Panc1 (cell line): ENCODE measurements around the gene DAPK1. TPM values are rescaled to one million over a fixed set of nuclear protein-coding genes. Genes with fewer than 3 reads are reported as not detected.

ENCODE experiments used
- ATAC-seq: fragments of 200-7000 bp; cut with Tn5 transposase; 2 replicates; pipeline ENCODE4 v1.9.1; 2020; ENCODE audit warnings: mild to moderate bottlenecking, moderate library complexity
- BruUV-seq: library from RNA; stranded (reverse); fragments of 400-500 nt; replicated peaks from 2 replicates; lab custom pipeline; 2021; lab: Mats Ljungman, UMichigan
- CTCF ChIA-PET: fragments of 300-600 bp; sonication (Branson Sonifier 250); formaldehyde crosslinking; loops from one replicate; lab custom pipeline; 2022; ENCODE audit warnings: antibody characterized with exemption; lab: Charles Lee
- POLR2A ChIA-PET: fragments of 300-600 bp; sonication (Branson Sonifier 250); formaldehyde crosslinking; loops from one replicate; lab custom pipeline; 2022; ENCODE audit warnings: antibody characterized with exemption; lab: Charles Lee
- DNase-seq: peaks from one replicate; pipeline ENCODE4 v3.0.0-alpha.2; 2010; ENCODE audit warnings: low read depth, low spot score
- H3K27ac ChIP-seq: 2 replicates; pipeline ENCODE4 v1.5.1; 2011; ENCODE audit warnings: mild to moderate bottlenecking, low read length, inconsistent platforms
- H3K27me3 ChIP-seq: fragments of 200-500 bp; sonication (Bioruptor generic); 2 replicates; pipeline ENCODE4 v1.6.0; 2014; ENCODE audit warnings: low read length, inconsistent platforms; ENCODE audit not compliant: control insufficient read depth, insufficient read depth
- H3K36me3 ChIP-seq: fragments of 200-500 bp; sonication (Bioruptor generic); 2 replicates; pipeline ENCODE4 v1.5.1; 2014; ENCODE audit warnings: inconsistent platforms, mild to moderate bottlenecking, low read length, moderate library complexity; ENCODE audit not compliant: control insufficient read depth, insufficient read depth
- H3K4me1 ChIP-seq: 2 replicates; pipeline ENCODE4 v1.5.1; 2011; ENCODE audit warnings: inconsistent platforms, mild to moderate bottlenecking, low read length, moderate library complexity; ENCODE audit not compliant: control insufficient read depth, insufficient read depth
- H3K4me3 ChIP-seq, 2 experiments: 2 replicates each; pipeline ENCODE4 v1.5.1; 2011 to 2012; ENCODE audit warnings: low read depth in 2 of 2, low read length in 2 of 2, mild to moderate bottlenecking in 2 of 2, inconsistent platforms in 1 of 2, moderate library complexity in 1 of 2
- H3K9me3 ChIP-seq: fragments of 200-500 bp; sonication (Bioruptor generic); 2 replicates; pipeline ENCODE4 v1.5.1; 2014; ENCODE audit warnings: low read depth, mild to moderate bottlenecking, inconsistent platforms, low read length, moderate library complexity; ENCODE audit not compliant: control insufficient read depth, insufficient read depth
- CTCF ChIP-seq: fragments of 450-650 bp; IDR thresholded peaks from 2 replicates; pipeline ENCODE4 v1.5.1; 2017; ENCODE audit warnings: mild to moderate bottlenecking
- POLR2AphosphoS5 ChIP-seq: IDR thresholded peaks from 2 replicates; pipeline ENCODE4 v1.6.1; 2012; ENCODE audit warnings: mild to moderate bottlenecking, low read depth, low read length, moderate library complexity
- REST ChIP-seq, 2 experiments: IDR thresholded peaks; 2 replicates each; pipeline ENCODE4 v1.6.1; 2011 to 2012; ENCODE audit warnings: low read depth in 2 of 2, control low read depth in 1 of 2, low read length in 1 of 2, mild to moderate bottlenecking in 1 of 2, moderate library complexity in 1 of 2; ENCODE audit not compliant: insufficient read depth in 1 of 2
- SIN3A ChIP-seq: IDR thresholded peaks from 2 replicates; pipeline ENCODE4 v1.6.1; 2012; ENCODE audit warnings: low read depth, mild to moderate bottlenecking, low read length, moderate library complexity, borderline replicate concordance; ENCODE audit not compliant: insufficient read depth
- TCF7L2 ChIP-seq: IDR thresholded peaks from 2 replicates; pipeline ENCODE4 v1.6.1; 2011; ENCODE audit warnings: mild to moderate bottlenecking, low read depth, low read length, inconsistent platforms
- in situ Hi-C: cut with HindIII; loops from 2 replicates; pipeline ENCODE4 v1.10.0; 2016; ENCODE audit warnings: low sequenced_read_pairs, low pct_unique_long_range_greater_than_20kb
- intact Hi-C: fragments of 100-400 bp; cut with micrococcal nuclease; formaldehyde crosslinking; loops from one replicate; pipeline ENCODE4 v1.10.0; 2022; ENCODE audit not compliant: unreplicated experiment
- total RNA-seq: library from RNA; stranded (reverse); gene quantifications from one replicate; pipeline ENCODE4 v1.2.1, GENCODE V29; 2021; ENCODE audit not compliant: unreplicated experiment

DAPK1 gene
- total RNA-seq, 1 experiment from 2014 or later: 0.87 TPM

- Histone ChIP-seq H3K27me3 (no peaks in the 10 kb centered on the region), H3K36me3 (no peaks in the 10 kb centered on the region), H3K4me1 (no peaks in the 10 kb centered on the region), H3K4me3 (no peak overlapping the region), H3K9me3 (no peaks in the 10 kb centered on the region), H3K27ac (no peak overlapping the region)
- no TSS peak for BruUV-seq
- ChIA-PET POLR2A (no interaction called here), CTCF (no interaction called here)
- intact Hi-C loops: no loop called here
- no peak for DNase-seq
- ATAC-seq: no peak
- in situ Hi-C loops: no loop called here
- TF ChIP-seq POLR2AphosphoS5: no peak
- TF ChIP-seq CTCF: no peak
- no peak for TF ChIP-seq SIN3A
- TF ChIP-seq TCF7L2: no peak
- TF ChIP-seq REST (IDR thresholded peaks at IDR 0.05; ENCODE audit: insufficient read depth in 1 of 2, low read depth in 2 of 2, low read length in 1 of 2): no peak
Observed at GRCh38 chr9:87698069-87698809, 200.6 kb downstream of the DAPK1 start.

GRCh38 chr9:87699835-87700234, 202.2 kb downstream of the DAPK1 start:
- intact Hi-C loops (no loop called here), in situ Hi-C loops (no loop called here)
- Histone ChIP-seq H3K4me1 (no peaks in the 10 kb centered on the region), H3K36me3 (no peaks in the 10 kb centered on the region), H3K9me3 (no peaks in the 10 kb centered on the region), H3K4me3 (no peak overlapping the region), H3K27me3 (no peaks in the 10 kb centered on the region), H3K27ac (no peak overlapping the region)
- no peak for DNase-seq
- TF ChIP-seq TCF7L2 (no peak), CTCF (no peak), SIN3A (no peak), POLR2AphosphoS5 (no peak), REST (IDR thresholded peaks at IDR 0.05; ENCODE audit: insufficient read depth in 1 of 2, low read depth in 2 of 2, low read length in 1 of 2) (no peak)
- ATAC-seq: no peak
- no TSS peak for BruUV-seq
- ChIA-PET POLR2A (no interaction called here), CTCF (no interaction called here)
